SK-N-SH (cell line): Measurements from ENCODE around the gene EDEM3.

Experiments used
- EZH2phosphoT487 ChIP-seq: fragments of 200-600 bp; sonication (generic); IDR thresholded peaks from 2 replicates; pipeline ENCODE4 v1.6.1; 2017; ENCODE audit warnings: low read depth, mixed run types, mild to moderate bottlenecking, antibody characterized with exemption, moderate library complexity, borderline replicate concordance
- NFIC ChIP-seq: IDR thresholded peaks from 2 replicates; pipeline ENCODE4 v1.4.0; 2012; ENCODE audit warnings: borderline replicate concordance
- POLR2AphosphoS5 ChIP-seq: IDR thresholded peaks from 2 replicates; pipeline ENCODE4 v1.6.1; 2012; ENCODE audit warnings: low read depth, low read length
- RFX5 ChIP-seq: IDR thresholded peaks from 2 replicates; pipeline ENCODE4 v1.6.1; 2012; ENCODE audit warnings: mild to moderate bottlenecking, improper control_type of control experiment, low read length
- TAF1 ChIP-seq: IDR thresholded peaks from 2 replicates; pipeline ENCODE4 v1.6.1; 2012; ENCODE audit warnings: low read depth, mild to moderate bottlenecking, low read length, moderate library complexity, borderline replicate concordance
- TF ChIP-seq, protein P1 (sequence below): IDR thresholded peaks from 2 replicates; pipeline ENCODE4 v1.4.0; 2012; ENCODE audit warnings: low read depth
- TF ChIP-seq, protein P2 (sequence below): IDR thresholded peaks from 2 replicates; pipeline ENCODE4 v1.4.0; 2012; ENCODE audit warnings: low read depth, borderline replicate concordance
- TF ChIP-seq, protein P3 (sequence below): fragments of 200-600 bp; sonication (generic); IDR thresholded peaks from 2 replicates; pipeline ENCODE4 v1.6.1; 2017; ENCODE audit warnings: antibody characterized with exemption, mild to moderate bottlenecking, moderate library complexity
- TF ChIP-seq, protein P4 (sequence below): fragments of 150-350 bp; IDR thresholded peaks from 2 replicates; pipeline ENCODE4 v1.6.1; 2016; ENCODE audit warnings: mild to moderate bottlenecking, low read depth, low read length
- TF ChIP-seq, protein P5 (sequence below): IDR thresholded peaks from 2 replicates; pipeline ENCODE4 v1.4.0; 2012; ENCODE audit warnings: low read depth, borderline replicate concordance

DNA sequence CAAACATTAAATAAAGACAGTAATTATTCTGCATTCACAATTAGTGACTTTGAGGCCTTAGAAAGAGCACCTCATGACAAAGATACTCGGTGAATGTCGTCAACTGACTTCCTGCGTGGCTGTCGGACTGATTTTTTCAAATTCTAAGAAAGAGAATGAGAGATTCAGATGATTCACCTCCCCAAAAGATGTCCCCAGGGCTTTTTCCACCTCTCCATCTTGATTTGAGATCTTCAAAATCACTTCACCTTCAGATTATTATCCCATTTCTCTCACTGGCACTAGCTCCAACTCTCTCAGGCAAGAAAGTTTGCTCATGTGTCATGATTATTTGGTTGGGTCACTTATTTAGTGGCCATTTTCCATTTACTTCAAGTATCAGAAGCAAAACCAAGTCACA is 5.0 kb upstream of the EDEM3 start:
- TF ChIP-seq, protein P1, sequence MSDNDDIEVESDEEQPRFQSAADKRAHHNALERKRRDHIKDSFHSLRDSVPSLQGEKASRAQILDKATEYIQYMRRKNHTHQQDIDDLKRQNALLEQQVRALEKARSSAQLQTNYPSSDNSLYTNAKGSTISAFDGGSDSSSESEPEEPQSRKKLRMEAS: no peak
- TF ChIP-seq, protein P2, sequence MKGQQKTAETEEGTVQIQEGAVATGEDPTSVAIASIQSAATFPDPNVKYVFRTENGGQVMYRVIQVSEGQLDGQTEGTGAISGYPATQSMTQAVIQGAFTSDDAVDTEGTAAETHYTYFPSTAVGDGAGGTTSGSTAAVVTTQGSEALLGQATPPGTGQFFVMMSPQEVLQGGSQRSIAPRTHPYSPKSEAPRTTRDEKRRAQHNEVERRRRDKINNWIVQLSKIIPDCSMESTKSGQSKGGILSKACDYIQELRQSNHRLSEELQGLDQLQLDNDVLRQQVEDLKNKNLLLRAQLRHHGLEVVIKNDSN: no peak
- TF ChIP-seq NFIC (no peak), POLR2AphosphoS5 (no peak), TAF1 (no peak), EZH2phosphoT487 (no peak), RFX5 (no peak)
- TF ChIP-seq, protein P3, sequence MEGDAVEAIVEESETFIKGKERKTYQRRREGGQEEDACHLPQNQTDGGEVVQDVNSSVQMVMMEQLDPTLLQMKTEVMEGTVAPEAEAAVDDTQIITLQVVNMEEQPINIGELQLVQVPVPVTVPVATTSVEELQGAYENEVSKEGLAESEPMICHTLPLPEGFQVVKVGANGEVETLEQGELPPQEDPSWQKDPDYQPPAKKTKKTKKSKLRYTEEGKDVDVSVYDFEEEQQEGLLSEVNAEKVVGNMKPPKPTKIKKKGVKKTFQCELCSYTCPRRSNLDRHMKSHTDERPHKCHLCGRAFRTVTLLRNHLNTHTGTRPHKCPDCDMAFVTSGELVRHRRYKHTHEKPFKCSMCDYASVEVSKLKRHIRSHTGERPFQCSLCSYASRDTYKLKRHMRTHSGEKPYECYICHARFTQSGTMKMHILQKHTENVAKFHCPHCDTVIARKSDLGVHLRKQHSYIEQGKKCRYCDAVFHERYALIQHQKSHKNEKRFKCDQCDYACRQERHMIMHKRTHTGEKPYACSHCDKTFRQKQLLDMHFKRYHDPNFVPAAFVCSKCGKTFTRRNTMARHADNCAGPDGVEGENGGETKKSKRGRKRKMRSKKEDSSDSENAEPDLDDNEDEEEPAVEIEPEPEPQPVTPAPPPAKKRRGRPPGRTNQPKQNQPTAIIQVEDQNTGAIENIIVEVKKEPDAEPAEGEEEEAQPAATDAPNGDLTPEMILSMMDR: no peak
- TF ChIP-seq, protein P4, sequence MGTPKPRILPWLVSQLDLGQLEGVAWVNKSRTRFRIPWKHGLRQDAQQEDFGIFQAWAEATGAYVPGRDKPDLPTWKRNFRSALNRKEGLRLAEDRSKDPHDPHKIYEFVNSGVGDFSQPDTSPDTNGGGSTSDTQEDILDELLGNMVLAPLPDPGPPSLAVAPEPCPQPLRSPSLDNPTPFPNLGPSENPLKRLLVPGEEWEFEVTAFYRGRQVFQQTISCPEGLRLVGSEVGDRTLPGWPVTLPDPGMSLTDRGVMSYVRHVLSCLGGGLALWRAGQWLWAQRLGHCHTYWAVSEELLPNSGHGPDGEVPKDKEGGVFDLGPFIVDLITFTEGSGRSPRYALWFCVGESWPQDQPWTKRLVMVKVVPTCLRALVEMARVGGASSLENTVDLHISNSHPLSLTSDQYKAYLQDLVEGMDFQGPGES: no peak
- TF ChIP-seq, protein P5, sequence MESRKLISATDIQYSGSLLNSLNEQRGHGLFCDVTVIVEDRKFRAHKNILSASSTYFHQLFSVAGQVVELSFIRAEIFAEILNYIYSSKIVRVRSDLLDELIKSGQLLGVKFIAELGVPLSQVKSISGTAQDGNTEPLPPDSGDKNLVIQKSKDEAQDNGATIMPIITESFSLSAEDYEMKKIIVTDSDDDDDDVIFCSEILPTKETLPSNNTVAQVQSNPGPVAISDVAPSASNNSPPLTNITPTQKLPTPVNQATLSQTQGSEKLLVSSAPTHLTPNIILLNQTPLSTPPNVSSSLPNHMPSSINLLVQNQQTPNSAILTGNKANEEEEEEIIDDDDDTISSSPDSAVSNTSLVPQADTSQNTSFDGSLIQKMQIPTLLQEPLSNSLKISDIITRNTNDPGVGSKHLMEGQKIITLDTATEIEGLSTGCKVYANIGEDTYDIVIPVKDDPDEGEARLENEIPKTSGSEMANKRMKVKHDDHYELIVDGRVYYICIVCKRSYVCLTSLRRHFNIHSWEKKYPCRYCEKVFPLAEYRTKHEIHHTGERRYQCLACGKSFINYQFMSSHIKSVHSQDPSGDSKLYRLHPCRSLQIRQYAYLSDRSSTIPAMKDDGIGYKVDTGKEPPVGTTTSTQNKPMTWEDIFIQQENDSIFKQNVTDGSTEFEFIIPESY: no peak
